NCI-H2196 (cell line): ENCODE results near the gene CSNK1G3.

ENCODE experiments used
- DNase-seq: peaks from one replicate; lab custom pipeline; 2025; ENCODE audit not compliant: unreplicated experiment; lab: John Stamatoyannopoulos, UW

The CSNK1G3 gene

GRCh38 chr5:123512611-123513461, 859 bp downstream of the CSNK1G3 start:
- no peak for DNase-seq

GRCh38 chr5:123514615-123515355, 2.8 kb downstream of the CSNK1G3 start:
- no peak for DNase-seq

- DNase-seq = no peak
Observed at GRCh38 chr5:123515904-123516303, 3.9 kb downstream of the CSNK1G3 start.

GRCh38 chr5:123517476-123517875, 5.5 kb downstream of the CSNK1G3 start:
- no peak for DNase-seq

- DNase-seq = no peak
Observed at GRCh38 chr5:123518111-123518510, 6.1 kb downstream of the CSNK1G3 start.

- DNase-seq = no peak
Observed at GRCh38 chr5:123520677-123521247, 8.8 kb downstream of the CSNK1G3 start.

- DNase-seq = no peak
Observed at GRCh38 chr5:123524146-123524545, 12.2 kb downstream of the CSNK1G3 start.

GRCh38 chr5:123527190-123527589, 15.2 kb downstream of the CSNK1G3 start:
- no peak for DNase-seq

GRCh38 chr5:123528065-123528464, 16.1 kb downstream of the CSNK1G3 start:
- no peak for DNase-seq

GRCh38 chr5:123528878-123529277, 16.9 kb downstream of the CSNK1G3 start:
- no peak for DNase-seq

GRCh38 chr5:123530728-123531127, 18.8 kb downstream of the CSNK1G3 start:
- no peak for DNase-seq

- DNase-seq = no peak
Observed at GRCh38 chr5:123535648-123536047, 23.7 kb downstream of the CSNK1G3 start.

GRCh38 chr5:123537256-123537655, 25.3 kb downstream of the CSNK1G3 start:
- DNase-seq = no peak

- no peak for DNase-seq
Observed at GRCh38 chr5:123537845-123538244, 25.9 kb downstream of the CSNK1G3 start.

GRCh38 chr5:123538670-123539459, 26.9 kb downstream of the CSNK1G3 start:
- no peak for DNase-seq

- no peak for DNase-seq
Observed at GRCh38 chr5:123540534-123540933, 28.6 kb downstream of the CSNK1G3 start.

- no peak for DNase-seq
Observed at GRCh38 chr5:123543438-123543837, 31.5 kb downstream of the CSNK1G3 start.

- DNase-seq = no peak
Observed at GRCh38 chr5:123545506-123545905, 33.5 kb downstream of the CSNK1G3 start.

- no peak for DNase-seq
Observed at GRCh38 chr5:123546657-123547056, 34.7 kb downstream of the CSNK1G3 start.

GRCh38 chr5:123549256-123549904, 37.4 kb downstream of the CSNK1G3 start:
- no peak for DNase-seq

- no peak for DNase-seq
Observed at GRCh38 chr5:123554601-123555000, 42.6 kb downstream of the CSNK1G3 start.
